ENCODE measurements around the gene GTF2H4. TPM values are rescaled to one million over a fixed set of nuclear protein-coding genes. Genes with fewer than 3 reads are reported as not detected.

GTF2H4 gene
- 49.5 and 53.4 TPM in 2 replicates for total RNA-seq (2021; fragmentation: NEBNext Ultra II Directional; extraction: Animal tissue kit (Norgen Biotek cat#: 25700))
- 42.3 and 46.2 TPM in 2 replicates for polyA plus RNA-seq (2011; rRNA removed)
- polyA plus RNA-seq (2011; cell fraction: cytosol; rRNA removed), result 42.7 TPM
- polyA plus RNA-seq (2011; cell fraction: nucleus; rRNA removed), result 147 TPM
- 36.6 to 48.0 TPM (median 43.7 TPM) in 4 replicates for polyA plus RNA-seq (2012, experiment 1 of 2)
- 81.6 TPM for polyA plus RNA-seq (2012, experiment 2 of 2)
- polyA plus RNA-seq (2013, experiment 1 of 2), result 42.6 TPM
- polyA plus RNA-seq (2013, experiment 2 of 2), result 40.8 TPM
- polyA minus RNA-seq (2011; rRNA and poly(A)+ RNA removed), result 27.0 and 29.0 TPM in 2 replicates
- 13.8 TPM for polyA minus RNA-seq (2011; cell fraction: cytosol; rRNA and poly(A)+ RNA removed)
- 39.6 TPM for polyA minus RNA-seq (2011; cell fraction: nucleus; rRNA and poly(A)+ RNA removed)
- long read RNA-seq, experiment 1, transcript GTF2H4-201 (14 exons, 1,735 nt), result major isoform, 13 of 36 reads
- long read RNA-seq, experiment 1, partial matches to known transcripts, result 14 of 36 reads
- long read RNA-seq, experiment 1, other reads (novel, unspliced or antisense), result 8 of 36 reads
- long read RNA-seq, experiment 2, transcript GTF2H4-201 (14 exons, 1,735 nt), result major isoform, 14 of 18 reads
- long read RNA-seq, experiment 2, partial matches to known transcripts, result 2 of 18 reads
- long read RNA-seq, experiment 2, other reads (novel, unspliced or antisense), result 2 of 18 reads

GRCh38 chr6:30907758-30908591 lies at the start of gene GTF2H4:
GTF2H4 (plus strand) TSS chr6:30908207.
- Histone ChIP-seq H4K20me1 (replicated peaks in 1 of 2; ENCODE audit: control insufficient read depth in 1 of 2, insufficient read depth in 2 of 2, low read length in 2 of 2) (peaks cover 0 to 2% of the 10 kb centered on the region in 2 experiments), H3K9ac (replicated peaks in 1 of 4; ENCODE audit: extremely low read depth in 1 of 4, low read depth in 3 of 4, low read length in 3 of 4) (peak within 1 kb of the TSS; percentile 54 to 97 (median 64)), H3K4me2 (ENCODE audit: insufficient read depth in 1 of 2, low read depth in 2 of 2, low read length in 2 of 2) (peak within 1 kb of the TSS; percentile 72 to 97), H4K8ac (ENCODE audit: extremely low read depth, insufficient read depth, low read length) (no peak within 1 kb of the TSS; the same call in 1 of the 2 replicates), H2BK12ac (ENCODE audit: low read depth, low read length) (no peak within 1 kb of the TSS), H3K27me3 (replicated peaks in 1 of 4; ENCODE audit: control insufficient read depth in 3 of 4, extremely low read depth in 1 of 4, insufficient read depth in 3 of 4, low read length in 3 of 4) (no peaks in the 10 kb centered on the region), H3K27ac (ENCODE audit: low read depth, low read length) (no peak within 1 kb of the TSS), H3K36me3 (ENCODE audit: control insufficient read depth in 2 of 4, insufficient read depth in 4 of 4, low read length in 3 of 4) (peaks cover 4 to 8% (median 5%) of the 10 kb centered on the region in 4 experiments; a peak in 5 of 8 replicates), H2AFZ (ENCODE audit: low read length) (peak within 1 kb of the TSS; percentile 31; the same call in 1 of the 2 replicates), H2AK5ac (ENCODE audit: low read depth, low read length) (no peak within 1 kb of the TSS), H3K79me1 (ENCODE audit: low read depth, low read length) (0 out of 2 replicates have a peak, but pooled peaks cover 2% of the 10 kb centered on the region), H4K5ac (ENCODE audit: insufficient read length, low read depth, low read length) (peak within 1 kb of the TSS; percentile 25), H3K14ac (ENCODE audit: insufficient read length) (no peak within 1 kb of the TSS), H3K18ac (ENCODE audit: extremely low read depth, low read length) (no peak within 1 kb of the TSS), H3K23me2 (ENCODE audit: low read depth, low read length) (peaks cover 7% of the 10 kb centered on the region), H3K4me1 (replicated peaks in 1 of 4; ENCODE audit: control insufficient read depth in 3 of 4, insufficient read depth in 4 of 4, low read length in 3 of 4) (peaks cover 0 to 4% (median 2%) of the 10 kb centered on the region in 4 experiments; a peak in 4 of 7 replicates), H3K9me3 (ENCODE audit: insufficient read depth in 2 of 2, low read depth in 1 of 2, low read length in 1 of 2) (no peaks in the 10 kb centered on the region), H4K91ac (replicated peaks; ENCODE audit: insufficient read length, low read length) (no peak within 1 kb of the TSS), H2BK5ac (ENCODE audit: low read depth, low read length) (peak within 1 kb of the TSS; percentile 16; the same call in 1 of the 2 replicates), H2BK20ac (ENCODE audit: low read length) (no peak within 1 kb of the TSS), H3K56ac (replicated peaks; ENCODE audit: insufficient read length, low read depth, low read length) (peak within 1 kb of the TSS; percentile 90), H3K23ac (ENCODE audit: insufficient read length) (no peak within 1 kb of the TSS), H3K4ac (replicated peaks; ENCODE audit: insufficient read length, low read depth, low read length) (no peak within 1 kb of the TSS), H3K4me3 (ENCODE audit: extremely low read depth in 1 of 4, insufficient read depth in 2 of 4, low read depth in 3 of 4, low read length in 4 of 4) (peak within 1 kb of the TSS; percentile 83 to 98 (median 98)), H2BK120ac (replicated peaks; ENCODE audit: low read depth, low read length) (no peak within 1 kb of the TSS), H2BK15ac (ENCODE audit: low read length) (no peak within 1 kb of the TSS), H3K79me2 (ENCODE audit: control insufficient read depth in 1 of 2, insufficient read depth in 2 of 2, low read length in 2 of 2) (peaks cover 0 to 13% of the 10 kb centered on the region in 2 experiments; a peak in 2 of 4 replicates)
- WGBS, 2 experiments (ENCODE audit: extremely low coverage in 1 of 2, insufficient coverage in 1 of 2, insufficient read length in 1 of 2, insufficient replicate concordance in 2 of 2, low coverage in 1 of 2, low lambda C conversion rate in 2 of 2, missing lambda C conversion rate in 1 of 2), result 3% methylated on average over 49 of the region's 49 CpGs; no CpG with 5 or more reads in 1 of the 2 experiments
- FAIRE-seq (peak; percentile 7), DNase-seq (ENCODE audit: low read depth in 1 of 2, low spot score in 2 of 2) (peak; percentile 93 to 95)
- ChIA-PET CTCF (ENCODE audit: partially characterized antibody) (interaction anchor here (1.0 to 9.6 kb wide), 5 partner anchors 9 to 175 kb away, joined by 3 to 98 read pairs (median 5); no protein-coding TSS in a partner anchor), POLR2A (ENCODE audit: partially characterized antibody) (interaction anchor here (0.8 to 3.1 kb wide), 16 partner anchors 12 to 261 kb away, joined by 3 to 9 read pairs (median 4); partner anchors contain the start of gene DDR1)
- TF ChIP-seq CHD2 (IDR thresholded peaks at IDR 0.05; ENCODE audit: low read length), result no peak; the same call in 1 of the 2 replicates
- TF ChIP-seq MAFK (IDR thresholded peaks at IDR 0.05; ENCODE audit: low read depth, low read length), result no peak
- TF ChIP-seq MAX (IDR thresholded peaks at IDR 0.05), result peak; percentile 81
- no peak for TF ChIP-seq SP2 (IDR thresholded peaks at IDR 0.05; ENCODE audit: low read length)
- TF ChIP-seq CTBP2 (IDR thresholded peaks at IDR 0.05; ENCODE audit: borderline replicate concordance, insufficient read depth, insufficient read length, low read length), result no peak

Measured in H1 (cell line).